ENCODE measurements around the gene GRHL1.
A peak's percentile ranks its signal among the peaks of the same experiment; 100 is the strongest.

- TF ChIP-seq CTCF (IDR thresholded peaks at IDR 0.05; ENCODE audit: low read depth, low read length): peak; percentile 39
- no peak for TF ChIP-seq EZH2phosphoT487 (IDR thresholded peaks at IDR 0.05; ENCODE audit: low read depth)
Measured at GRCh38 chr2:10036095-10036884, 84.8 kb downstream of the GRHL1 start.
